ENCODE results near the gene TREML4.
"Not testable (repeated sequence)": the region's sequence is repeated elsewhere in the genome, so short reads cannot be mapped to it uniquely, and the experiment has no call there.

Gene TREML4

GRCh38 chr6:41231246-41231645, 3.1 kb downstream of the TREML4 start:
- in situ Hi-C loops (cut with MboI; ENCODE audit: low pct_unique_long_range_greater_than_20kb, low sequenced_read_pairs, unreplicated experiment), result no loop called here
- DNase-seq (ENCODE audit: low spot score), result no peak
- TF ChIP-seq CTCF (IDR thresholded peaks at IDR 0.05; ENCODE audit: extremely low read depth, insufficient read depth, missing control alignments), result no peak

- no peak for TF ChIP-seq CTCF (IDR thresholded peaks at IDR 0.05; ENCODE audit: extremely low read depth, insufficient read depth, missing control alignments)
- DNase-seq (ENCODE audit: low spot score), result no peak
- in situ Hi-C loops (cut with MboI; ENCODE audit: low pct_unique_long_range_greater_than_20kb, low sequenced_read_pairs, unreplicated experiment), result no loop called here
These were observed 4.5 kb downstream of the TREML4 start for GRCh38 chr6:41232667-41233066.

GRCh38 chr6:41236276-41236675, 8.1 kb downstream of the TREML4 start:
- no peak for DNase-seq (ENCODE audit: low spot score)
- in situ Hi-C loops (cut with MboI; ENCODE audit: low pct_unique_long_range_greater_than_20kb, low sequenced_read_pairs, unreplicated experiment), result no loop called here
- TF ChIP-seq CTCF (IDR thresholded peaks at IDR 0.05; ENCODE audit: extremely low read depth, insufficient read depth, missing control alignments), result no peak

GRCh38 chr6:41237128-41237527, 9.0 kb downstream of the TREML4 start:
- DNase-seq (ENCODE audit: low spot score), result no peak
- in situ Hi-C loops (cut with MboI; ENCODE audit: low pct_unique_long_range_greater_than_20kb, low sequenced_read_pairs, unreplicated experiment), result no loop called here
- no peak for TF ChIP-seq CTCF (IDR thresholded peaks at IDR 0.05; ENCODE audit: extremely low read depth, insufficient read depth, missing control alignments)

- TF ChIP-seq CTCF (IDR thresholded peaks at IDR 0.05; ENCODE audit: extremely low read depth, insufficient read depth, missing control alignments), result no peak
- DNase-seq (ENCODE audit: low spot score), result no peak
- in situ Hi-C loops (cut with MboI; ENCODE audit: low pct_unique_long_range_greater_than_20kb, low sequenced_read_pairs, unreplicated experiment), result no loop called here
These were observed 11.5 kb downstream of the TREML4 start for GRCh38 chr6:41239467-41240159.

GRCh38 chr6:41246529-41246928, 18.4 kb downstream of the TREML4 start:
- DNase-seq (ENCODE audit: low spot score); in situ Hi-C loops (cut with MboI; ENCODE audit: low pct_unique_long_range_greater_than_20kb, low sequenced_read_pairs, unreplicated experiment): not testable (repeated sequence)

GRCh38 chr6:41247288-41247865, 19.2 kb downstream of the TREML4 start:
- TF ChIP-seq CTCF (IDR thresholded peaks at IDR 0.05; ENCODE audit: extremely low read depth, insufficient read depth, missing control alignments), result no peak
- in situ Hi-C loops (cut with MboI; ENCODE audit: low pct_unique_long_range_greater_than_20kb, low sequenced_read_pairs, unreplicated experiment), result no loop called here
- DNase-seq (ENCODE audit: low spot score), result no peak

Measured in GM13977 (cell line).